ENCODE data around the gene PHAF1.

The PHAF1 gene

DNA sequence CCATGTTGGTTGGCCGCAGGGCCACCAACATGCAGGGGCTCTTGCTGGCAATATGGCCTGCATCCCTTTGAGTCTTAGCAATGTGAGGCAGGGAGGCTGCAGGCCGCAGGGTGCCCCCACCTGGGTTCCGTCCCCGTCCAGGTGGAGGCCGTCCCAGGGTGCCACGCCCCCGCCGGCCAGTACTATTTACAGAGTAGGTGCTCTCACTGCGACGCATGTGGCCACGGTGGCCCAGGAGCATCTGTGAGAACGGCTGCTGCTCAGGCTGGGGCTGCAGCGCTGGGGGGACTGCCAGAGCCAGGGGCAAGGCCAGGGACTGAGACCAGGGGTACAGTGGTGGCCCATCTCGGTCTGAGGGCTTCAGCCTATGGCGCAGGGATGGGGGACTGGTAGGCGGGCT lies 70.4 kb downstream of the PHAF1 start:
- DNase-seq (ENCODE audit: low spot score) = no peak

DNA sequence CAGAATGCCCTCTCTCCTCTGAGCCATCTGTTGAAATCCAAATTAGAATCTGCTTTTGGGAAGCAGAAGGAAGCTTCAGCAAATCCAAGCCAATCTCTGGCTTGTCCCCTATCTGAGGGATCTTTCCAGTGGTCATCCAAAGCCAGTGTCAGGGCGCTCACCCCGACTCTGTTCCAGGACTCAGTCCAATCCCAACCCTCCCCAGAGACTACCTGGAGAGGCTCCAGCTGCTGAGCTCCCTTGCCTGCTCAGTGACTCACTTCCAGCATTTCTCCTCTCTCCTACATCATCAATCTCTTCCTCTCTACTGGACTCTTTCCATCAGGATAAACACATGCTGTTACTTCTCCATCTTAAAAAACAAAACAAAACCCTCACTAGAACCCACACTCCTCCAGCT lies 71.6 kb downstream of the PHAF1 start:
- DNase-seq (ENCODE audit: low spot score) = no peak

DNA sequence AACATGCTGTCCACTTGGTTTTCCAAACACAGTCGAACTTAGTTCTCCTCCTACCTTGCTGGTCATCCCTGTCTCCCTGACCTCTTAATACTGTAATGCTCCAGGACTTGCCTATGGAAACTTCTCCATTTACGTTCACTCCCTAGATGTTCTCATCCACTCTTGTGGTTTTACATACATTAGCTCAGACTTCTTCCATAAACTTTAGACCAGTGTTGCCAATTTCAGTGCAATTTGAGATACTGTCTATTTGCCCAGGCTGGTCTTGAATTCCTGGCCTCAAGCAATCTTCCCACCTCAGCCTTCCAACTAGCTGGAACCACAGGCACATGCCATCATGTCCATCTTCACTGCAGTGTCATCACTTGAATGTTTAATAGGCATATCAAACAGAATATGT lies 72.5 kb downstream of the PHAF1 start:
- no peak for DNase-seq (ENCODE audit: low spot score)

DNA sequence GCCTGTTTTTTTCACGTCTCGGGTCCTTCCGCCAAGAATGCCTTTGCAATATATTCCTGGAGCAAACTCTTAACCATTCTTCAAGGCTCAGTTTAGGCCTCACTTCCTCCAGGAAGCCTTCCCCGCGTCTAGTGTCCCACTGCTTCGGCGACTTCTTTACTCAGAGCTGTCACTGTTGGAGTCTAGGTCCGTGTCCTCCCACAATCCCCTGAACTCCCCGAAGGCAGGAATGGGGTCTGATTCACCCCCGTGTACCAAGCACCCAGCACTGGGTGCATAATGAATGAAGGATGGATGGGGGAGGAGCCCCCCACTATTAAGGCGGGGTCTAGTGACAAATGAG lies 73.5 kb downstream of the PHAF1 start:
- DNase-seq (ENCODE audit: low spot score) = no peak

DNA sequence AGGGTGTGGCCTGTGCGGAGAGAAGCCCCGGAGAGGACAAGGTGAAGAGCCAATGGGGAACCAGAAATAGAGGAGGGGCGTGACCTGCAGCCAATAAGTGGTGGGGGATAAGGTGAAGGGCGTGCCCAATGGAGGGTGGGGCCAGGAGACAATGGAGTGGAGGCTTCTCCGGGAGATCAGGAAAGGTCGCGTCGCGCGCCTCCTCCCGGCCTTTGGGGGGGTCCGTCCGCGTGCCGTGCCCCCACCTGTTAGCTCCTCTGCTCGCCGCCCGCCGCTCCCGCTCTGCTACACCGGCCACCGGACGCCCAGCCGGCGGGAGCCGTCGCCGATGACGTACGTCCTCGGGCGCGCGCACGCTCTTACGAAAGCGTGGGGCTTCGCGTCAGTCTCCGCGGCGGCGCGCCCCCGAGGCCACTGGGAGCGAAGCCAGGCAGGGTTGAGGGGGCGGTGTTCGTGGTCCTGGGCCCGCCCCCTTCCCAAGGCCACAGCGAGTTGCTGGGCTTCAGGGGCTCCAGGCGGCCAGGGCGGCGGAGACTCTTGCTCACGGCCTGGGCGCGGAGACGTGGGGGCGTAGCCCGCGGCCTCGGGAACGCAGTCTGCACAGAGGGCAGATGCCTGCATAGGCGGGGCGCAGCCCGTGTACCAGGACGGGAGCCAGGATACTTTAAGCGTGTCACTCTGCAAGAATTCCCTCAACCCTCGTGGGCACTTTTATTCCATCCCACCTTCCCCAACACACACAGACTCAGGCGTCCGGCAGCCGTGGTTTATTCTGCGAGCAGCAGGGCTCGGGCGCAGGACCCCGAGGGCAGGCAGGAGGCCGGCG lies 74.1 kb downstream of the PHAF1 start, which contains the start of gene MATCAP1:
Gene MATCAP1 (minus strand): TSS at position 337 of the 826 bp plus-strand sequence. CDS start 3,353 bp downstream, outside the sequence.
- peak; percentile 97 for DNase-seq (ENCODE audit: low spot score)

DNA sequence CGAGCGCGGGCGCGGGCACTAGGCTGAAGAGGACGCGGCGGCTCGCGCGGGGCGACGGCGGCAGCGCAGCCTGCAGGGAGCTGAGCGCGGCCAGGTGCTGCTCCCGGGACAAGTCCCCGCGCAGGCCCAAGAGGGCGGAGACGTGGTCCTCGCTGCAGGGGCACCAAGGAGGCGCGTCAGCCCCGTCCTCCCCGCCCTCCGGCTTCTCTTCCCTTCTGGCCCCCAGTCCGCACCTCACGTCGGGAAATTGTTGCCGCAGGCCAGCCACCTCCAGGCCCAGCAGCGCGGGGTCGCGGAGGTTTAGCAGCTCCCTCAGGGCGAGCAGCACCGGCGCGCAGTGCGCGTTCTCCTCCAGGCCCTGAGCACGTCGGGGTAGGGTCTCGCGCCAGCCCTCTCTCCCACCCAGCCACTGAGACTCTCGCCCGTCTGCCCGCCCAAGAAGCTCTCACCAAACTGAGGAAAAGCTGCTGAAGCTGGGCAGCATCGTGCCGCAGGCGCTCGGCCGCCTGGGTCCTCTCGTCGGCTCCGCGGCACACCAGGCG lies 74.8 kb downstream of the PHAF1 start:
- DNase-seq (ENCODE audit: low spot score) = no peak

DNA sequence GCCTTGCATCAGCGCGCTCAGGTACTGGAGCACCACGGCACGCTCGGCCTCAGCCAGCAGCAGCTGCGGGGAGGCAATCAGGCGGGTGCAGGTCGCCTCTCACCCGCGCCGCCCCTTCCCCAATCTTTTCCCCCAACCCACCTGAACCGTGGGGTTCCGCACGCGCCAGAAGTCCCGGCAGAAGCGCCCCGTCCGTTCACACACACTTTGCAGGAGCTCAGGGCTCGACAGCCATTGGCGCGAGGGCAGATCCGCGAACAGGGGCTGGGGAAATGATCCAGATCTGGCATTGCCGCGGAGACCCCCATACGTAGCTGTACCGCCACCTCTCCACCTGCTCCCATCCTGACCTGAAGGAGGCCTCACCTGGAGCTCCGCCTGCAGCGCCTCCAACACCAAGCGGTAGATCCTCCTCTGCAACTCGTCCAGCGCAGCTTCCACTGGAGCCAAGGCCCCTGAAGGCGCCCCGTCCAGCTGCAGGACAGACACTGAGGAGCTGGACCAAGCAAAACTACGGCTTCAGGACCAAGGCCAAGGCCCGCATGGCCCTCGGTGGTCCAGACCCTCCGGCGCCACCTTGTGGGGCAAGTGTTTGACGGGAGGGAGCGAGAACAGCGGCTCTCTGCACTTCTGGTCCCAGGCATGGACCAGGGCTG lies 75.4 kb downstream of the PHAF1 start:
- DNase-seq (ENCODE audit: low spot score) = peak; percentile 80

DNA sequence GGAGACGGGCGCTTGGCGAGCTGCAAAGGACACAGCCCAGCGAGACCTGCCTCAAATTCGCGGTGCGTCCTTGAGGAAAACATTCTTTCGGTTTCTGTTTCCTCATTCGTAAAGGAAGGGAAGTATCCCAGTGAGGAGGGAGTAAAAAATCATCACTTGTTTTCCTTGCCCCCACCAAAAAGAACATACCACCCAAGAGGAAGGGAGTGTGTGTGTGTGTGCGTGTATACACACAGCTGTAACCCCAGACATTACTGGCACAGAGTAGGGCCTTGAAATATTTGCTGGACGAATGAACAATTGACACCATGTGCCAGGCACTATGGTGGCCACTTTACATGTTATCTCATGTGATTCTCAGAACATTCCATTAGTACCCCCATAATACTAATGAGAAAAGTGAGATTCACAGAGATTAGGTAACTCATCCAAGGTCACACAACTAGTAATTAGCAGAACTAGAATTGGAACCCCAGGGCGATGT lies 76.0 kb downstream of the PHAF1 start:
- DNase-seq (ENCODE audit: low spot score) = no peak

DNA sequence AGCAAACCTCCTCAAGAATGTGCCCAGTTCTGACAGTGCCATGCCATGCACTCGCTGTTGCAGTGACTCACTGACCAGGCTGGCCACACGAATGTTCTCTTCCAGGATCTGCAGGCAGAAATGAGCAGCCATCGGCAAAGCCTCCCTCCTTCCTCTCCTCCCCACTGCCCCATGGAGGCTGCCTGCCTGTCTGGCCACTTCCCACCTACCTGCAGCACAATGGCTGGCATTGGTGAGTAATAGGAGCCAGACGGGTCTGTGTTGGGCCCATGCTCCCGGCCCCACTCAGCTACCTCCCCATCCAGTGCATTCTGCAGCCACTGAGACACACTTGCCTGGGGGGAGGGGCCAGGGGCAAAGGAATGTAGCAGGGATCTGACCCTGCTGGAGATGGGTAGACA lies 76.8 kb downstream of the PHAF1 start:
- no peak for DNase-seq (ENCODE audit: low spot score)

DNA sequence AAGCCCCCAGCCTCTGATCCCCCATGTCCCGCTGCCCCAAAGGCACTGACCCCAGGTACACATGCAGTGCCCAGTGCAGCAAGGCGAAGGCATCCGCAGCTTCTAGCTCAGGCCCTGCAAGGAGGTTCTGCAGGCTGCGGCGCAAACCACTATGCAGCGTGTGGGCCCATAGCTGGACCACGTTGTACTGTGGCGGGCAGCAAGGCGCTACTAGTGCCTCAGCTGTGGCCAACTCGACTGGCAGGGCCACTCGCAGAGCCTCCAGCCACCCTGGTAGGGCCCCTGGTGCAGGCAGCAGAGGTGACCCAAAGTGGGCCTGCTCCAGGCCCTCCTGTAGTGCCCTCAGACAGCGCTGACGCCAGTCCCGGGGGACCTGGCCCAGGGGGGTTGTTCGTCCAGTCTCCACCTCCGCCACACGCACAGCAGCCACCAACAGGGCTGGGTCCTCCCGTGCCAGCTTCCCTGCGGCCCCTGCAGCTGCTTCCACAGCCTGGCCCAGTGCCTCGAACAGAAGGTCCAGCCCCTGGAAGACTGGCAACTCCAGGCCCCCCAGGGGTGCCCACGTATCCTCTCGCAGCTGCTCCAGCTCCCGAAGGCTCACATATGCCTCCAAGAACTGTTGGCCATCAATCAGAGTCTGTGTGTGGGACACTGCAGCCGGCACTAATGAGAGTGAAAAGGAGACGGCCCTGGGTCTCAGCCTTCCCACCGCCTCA lies 77.6 kb downstream of the PHAF1 start:
- no peak for DNase-seq (ENCODE audit: low spot score)

DNA sequence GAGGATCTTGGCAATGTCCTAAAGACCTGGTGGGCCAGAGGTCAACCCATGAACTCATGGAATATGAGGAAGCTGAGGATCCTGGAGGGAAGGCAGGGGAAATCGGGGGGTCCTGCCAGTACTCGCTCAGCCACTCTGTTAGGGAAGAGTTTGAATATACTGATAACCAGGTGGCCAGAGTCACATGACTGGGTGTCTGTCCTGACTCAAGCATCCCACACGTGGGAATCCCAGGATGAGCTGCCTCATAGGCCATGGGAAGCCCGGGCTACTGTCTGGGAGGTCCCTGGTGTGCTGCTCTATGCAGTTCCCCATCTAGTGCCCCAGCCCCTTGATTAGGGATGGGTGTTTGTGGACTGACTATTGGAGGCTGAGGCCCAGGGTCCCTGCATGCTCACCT lies 78.6 kb downstream of the PHAF1 start:
- no peak for DNase-seq (ENCODE audit: low spot score)

DNA sequence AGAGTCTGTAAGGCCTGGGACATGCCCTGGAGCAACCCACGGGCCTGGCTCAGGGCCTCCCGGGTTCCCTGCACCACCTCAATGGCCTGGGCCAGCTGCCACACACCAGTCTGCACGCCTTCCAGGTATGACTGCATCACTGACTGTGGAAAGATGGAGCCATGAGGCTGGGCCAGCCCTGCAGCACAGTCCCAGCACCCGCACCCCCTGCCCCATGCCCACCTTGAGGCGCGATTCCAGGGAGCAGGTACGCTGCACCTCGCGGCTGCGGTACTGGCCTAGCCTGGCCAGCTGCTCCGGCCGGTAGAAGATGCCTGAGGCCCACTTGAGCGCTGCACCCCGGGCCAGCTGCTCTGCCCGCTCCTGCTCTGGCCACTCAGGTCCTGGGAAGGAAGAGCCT lies 79.1 kb downstream of the PHAF1 start:
- DNase-seq (ENCODE audit: low spot score) = no peak

DNA sequence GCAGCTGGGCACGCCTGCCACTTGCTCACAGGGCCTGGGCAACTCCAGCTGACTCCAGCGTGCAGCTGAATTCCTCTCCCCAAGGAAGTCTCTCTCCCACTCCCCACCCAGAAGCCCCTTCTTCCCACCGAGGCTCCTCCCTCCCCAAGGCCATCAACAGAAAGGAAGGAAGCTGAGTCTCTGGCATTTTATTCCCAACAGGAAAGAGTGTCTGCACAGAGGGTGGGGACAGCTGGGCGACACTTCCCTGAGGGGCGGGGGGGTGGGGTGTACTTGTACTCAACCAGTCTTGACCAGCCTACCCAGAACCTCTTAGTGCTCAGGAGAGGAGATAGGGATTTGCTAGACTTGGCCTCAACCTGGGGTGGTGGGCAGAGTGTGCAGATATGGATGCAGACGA lies 80.3 kb downstream of the PHAF1 start, which contains the start of gene EXOC3L1:
Gene EXOC3L1 (minus strand): TSS at position 96 of the 400 bp plus-strand sequence. CDS start 460 bp downstream, outside the sequence.
- DNase-seq (ENCODE audit: low spot score) = no peak

DNA sequence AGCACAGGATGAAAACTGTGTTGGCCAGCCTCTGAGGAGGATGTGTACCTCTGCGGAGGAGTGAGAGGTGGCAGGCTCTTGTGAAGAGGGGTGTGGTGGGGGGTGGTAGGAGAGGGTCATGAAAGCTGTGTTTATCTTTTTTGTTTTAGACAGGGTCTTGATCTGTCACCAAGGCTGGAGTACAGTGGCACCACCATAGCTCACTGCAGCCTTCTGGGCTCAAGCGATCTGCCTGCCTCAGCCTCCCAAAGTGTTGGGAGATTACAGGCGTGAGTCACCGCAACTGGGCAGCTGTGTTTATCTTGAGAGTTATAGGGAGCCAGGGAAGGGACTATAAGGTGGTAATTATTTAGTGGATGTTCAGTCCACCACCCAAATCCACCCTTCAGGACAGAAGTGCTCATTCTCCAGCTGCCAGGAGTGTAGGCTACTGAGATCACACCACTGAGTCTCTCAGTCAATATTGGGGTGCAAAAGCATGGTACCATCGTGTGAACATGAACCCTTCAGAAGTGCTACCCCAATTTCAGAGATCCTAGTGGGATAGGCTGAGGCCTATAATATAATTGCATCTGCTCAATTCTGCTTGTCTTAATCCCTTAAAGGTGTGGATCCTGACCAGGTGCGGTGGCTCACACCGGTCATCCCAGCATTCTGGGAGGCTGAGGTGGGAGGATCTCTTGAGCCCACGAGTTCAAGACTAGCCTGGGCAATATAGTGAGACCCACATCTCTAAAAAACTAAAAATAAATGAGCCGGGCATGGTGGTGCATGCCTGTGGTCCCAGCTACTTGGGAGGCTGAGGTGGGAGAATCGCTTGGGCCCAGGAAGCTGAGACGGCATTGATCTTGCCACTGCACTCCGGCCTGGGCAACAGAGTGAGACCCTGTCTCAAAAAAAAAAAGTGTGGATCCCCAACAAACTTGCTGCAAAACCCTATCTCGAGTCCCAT lies 81.0 kb downstream of the PHAF1 start:
- no peak for DNase-seq (ENCODE audit: low spot score)

DNA sequence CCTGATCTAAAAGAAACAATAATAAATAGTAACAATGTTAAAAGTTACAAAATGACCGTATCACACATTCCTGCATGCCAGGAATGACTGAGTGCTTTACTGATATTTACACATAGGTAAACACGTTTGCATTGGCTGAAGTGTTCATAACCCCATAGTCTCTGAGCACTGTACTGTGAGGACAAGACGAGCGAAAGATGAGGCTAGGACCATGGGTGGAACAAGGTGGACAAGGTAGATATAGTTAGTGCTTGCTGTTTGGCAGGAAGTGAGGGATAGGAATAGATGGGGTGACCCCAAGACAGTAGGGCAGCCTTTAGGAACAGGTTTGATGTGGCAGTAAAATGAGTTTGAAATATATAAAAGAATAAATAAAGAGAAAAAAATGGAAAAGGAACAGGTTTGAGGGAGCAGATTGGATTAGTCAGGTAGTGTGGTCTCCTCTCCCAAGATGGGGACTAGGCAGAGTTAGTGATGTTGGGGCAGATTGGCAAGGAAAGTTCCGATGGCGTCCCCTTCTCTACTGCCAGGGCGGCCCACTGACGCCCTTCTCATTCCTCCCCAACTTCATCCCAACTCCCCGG lies 81.8 kb downstream of the PHAF1 start:
- DNase-seq (ENCODE audit: low spot score) = no peak

DNA sequence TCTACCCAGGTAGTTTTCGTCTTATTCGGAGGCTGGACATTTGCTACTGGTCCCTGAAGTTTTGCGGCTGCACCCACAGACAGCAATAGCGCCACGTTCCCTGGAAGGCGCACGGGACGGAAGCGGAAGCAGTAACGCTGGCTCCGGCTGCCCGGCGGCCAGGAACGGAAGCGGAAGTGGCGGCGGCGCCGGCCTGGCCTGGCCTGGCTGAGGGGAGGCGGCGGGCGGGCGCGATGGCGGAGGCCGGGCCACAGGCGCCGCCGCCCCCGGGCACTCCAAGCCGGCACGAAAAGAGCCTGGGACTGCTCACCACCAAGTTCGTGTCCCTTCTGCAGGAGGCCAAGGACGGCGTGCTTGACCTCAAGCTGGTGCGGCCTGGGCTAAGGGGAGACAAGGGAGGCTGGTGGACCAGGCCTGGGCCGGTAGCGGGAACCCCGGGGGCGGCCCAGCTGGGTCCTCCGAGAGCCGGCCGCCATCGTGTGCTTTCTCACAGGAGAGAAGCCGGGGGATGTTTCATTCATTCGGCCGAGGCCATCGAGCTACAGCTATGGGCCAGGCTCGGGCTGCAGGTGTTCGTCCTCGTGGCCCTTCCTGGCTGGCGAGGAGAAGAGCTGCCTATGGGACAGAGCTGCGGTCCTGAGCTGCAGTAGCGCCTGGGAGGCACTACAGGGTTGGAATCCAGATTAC lies 82.4 kb downstream of the PHAF1 start, which contains the start of gene E2F4:
Gene E2F4 (plus strand): TSS at position 161 of the 687 bp plus-strand sequence. CDS start 73 bp downstream, at position 234.
- DNase-seq (ENCODE audit: low spot score) = peak; percentile 91

DNA sequence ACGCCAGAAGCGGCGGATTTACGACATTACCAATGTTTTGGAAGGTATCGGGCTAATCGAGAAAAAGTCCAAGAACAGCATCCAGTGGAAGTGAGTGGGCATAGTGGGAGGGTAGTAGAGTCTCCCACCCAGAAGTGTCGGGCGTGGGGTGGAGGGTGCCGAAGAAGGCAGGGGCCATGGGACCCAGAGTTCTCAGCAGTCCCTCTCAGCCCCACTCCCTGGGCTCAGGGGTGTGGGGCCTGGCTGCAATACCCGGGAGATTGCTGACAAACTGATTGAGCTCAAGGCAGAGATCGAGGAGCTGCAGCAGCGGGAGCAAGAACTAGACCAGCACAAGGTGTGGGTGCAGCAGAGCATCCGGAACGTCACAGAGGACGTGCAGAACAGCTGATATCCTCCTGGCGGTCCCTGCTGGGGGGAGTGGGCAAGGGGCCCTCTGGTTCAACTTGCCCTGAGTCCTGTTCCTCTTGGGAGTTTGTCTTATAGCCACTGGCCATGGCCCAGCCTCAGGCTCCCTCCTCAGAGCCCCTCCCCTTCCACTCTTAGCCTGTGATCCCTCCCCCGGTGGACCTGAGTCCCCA lies 83.1 kb downstream of the PHAF1 start:
- no peak for DNase-seq (ENCODE audit: low spot score)

DNA sequence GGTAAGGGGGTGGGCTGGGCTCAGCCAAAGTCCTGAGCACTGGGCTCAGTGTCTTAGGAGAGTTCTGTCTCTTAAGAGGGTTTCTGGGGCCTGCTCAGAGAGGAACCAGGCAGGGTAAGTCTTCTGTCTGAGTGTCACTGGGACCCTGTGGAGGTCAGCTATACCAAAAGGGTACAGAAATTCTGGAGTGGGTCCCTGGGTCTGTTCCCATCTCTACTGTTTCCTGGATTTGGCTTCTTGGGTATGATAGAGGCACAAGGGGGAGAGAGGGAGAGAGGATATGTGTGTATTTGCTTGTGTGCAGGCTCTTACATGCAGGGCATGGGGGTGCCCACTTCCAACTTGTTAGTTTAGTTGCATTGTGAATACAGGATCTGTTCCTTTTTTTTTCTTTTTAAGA lies 83.8 kb downstream of the PHAF1 start:
- no peak for DNase-seq (ENCODE audit: low spot score)

DNA sequence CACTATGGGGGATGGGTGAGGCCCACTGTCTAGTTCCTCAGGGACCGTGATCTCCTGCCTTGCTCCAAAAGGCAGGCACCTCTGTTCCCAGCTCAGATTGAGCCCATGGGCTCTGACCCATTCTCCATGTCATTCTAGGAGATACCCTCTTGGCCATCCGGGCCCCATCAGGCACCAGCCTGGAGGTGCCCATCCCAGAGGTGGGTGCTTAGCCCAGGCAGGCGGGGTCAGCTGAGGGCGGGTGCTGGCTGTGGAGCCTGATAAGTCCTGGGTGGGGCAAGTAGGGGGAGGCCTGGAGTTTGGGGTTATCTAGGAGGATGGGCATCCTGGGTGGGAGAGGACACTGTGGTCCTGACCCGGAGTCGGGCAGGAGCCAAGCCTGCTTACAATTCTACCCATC lies 84.5 kb downstream of the PHAF1 start:
- DNase-seq (ENCODE audit: low spot score) = no peak

DNA sequence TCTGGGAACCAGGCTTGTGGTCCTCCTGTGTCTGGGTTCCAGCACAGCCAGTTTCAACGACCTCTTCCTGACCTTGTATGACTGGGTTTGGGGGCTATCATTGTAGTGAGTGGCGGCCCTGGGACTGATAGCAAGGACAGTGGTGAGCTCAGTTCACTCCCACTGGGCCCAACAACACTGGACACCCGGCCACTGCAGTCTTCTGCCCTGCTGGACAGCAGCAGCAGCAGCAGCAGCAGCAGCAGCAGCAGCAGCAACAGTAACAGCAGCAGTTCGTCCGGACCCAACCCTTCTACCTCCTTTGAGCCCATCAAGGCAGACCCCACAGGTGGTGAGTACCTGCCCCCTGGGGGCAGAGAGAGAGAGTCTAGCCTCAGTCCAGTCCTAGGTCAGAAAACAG lies 85.9 kb downstream of the PHAF1 start:
- no peak for DNase-seq (ENCODE audit: low spot score)
